Panc1 (cell line): ENCODE measurements around the gene SDCBP2. TPM values are rescaled to one million over a fixed set of nuclear protein-coding genes. Genes with fewer than 3 reads are reported as not detected.

ENCODE experiments used
- ATAC-seq: fragments of 200-7000 bp; cut with Tn5 transposase; 2 replicates; pipeline ENCODE4 v1.9.1; 2020; ENCODE audit warnings: mild to moderate bottlenecking, moderate library complexity
- BruUV-seq: library from RNA; stranded (reverse); fragments of 400-500 nt; replicated peaks from 2 replicates; lab custom pipeline; 2021; lab: Mats Ljungman, UMichigan
- CTCF ChIA-PET: fragments of 300-600 bp; sonication (Branson Sonifier 250); formaldehyde crosslinking; loops from one replicate; lab custom pipeline; 2022; ENCODE audit warnings: antibody characterized with exemption; lab: Charles Lee
- POLR2A ChIA-PET: fragments of 300-600 bp; sonication (Branson Sonifier 250); formaldehyde crosslinking; loops from one replicate; lab custom pipeline; 2022; ENCODE audit warnings: antibody characterized with exemption; lab: Charles Lee
- DNase-seq: peaks from one replicate; pipeline ENCODE4 v3.0.0-alpha.2; 2010; ENCODE audit warnings: low read depth, low spot score
- H3K27ac ChIP-seq: 2 replicates; pipeline ENCODE4 v1.5.1; 2011; ENCODE audit warnings: mild to moderate bottlenecking, low read length, inconsistent platforms
- H3K27me3 ChIP-seq: fragments of 200-500 bp; sonication (Bioruptor generic); 2 replicates; pipeline ENCODE4 v1.6.0; 2014; ENCODE audit warnings: low read length, inconsistent platforms; ENCODE audit not compliant: control insufficient read depth, insufficient read depth
- H3K36me3 ChIP-seq: fragments of 200-500 bp; sonication (Bioruptor generic); 2 replicates; pipeline ENCODE4 v1.5.1; 2014; ENCODE audit warnings: inconsistent platforms, mild to moderate bottlenecking, low read length, moderate library complexity; ENCODE audit not compliant: control insufficient read depth, insufficient read depth
- H3K4me1 ChIP-seq: 2 replicates; pipeline ENCODE4 v1.5.1; 2011; ENCODE audit warnings: inconsistent platforms, mild to moderate bottlenecking, low read length, moderate library complexity; ENCODE audit not compliant: control insufficient read depth, insufficient read depth
- H3K4me3 ChIP-seq, 2 experiments: 2 replicates each; pipeline ENCODE4 v1.5.1; 2011 to 2012; ENCODE audit warnings: low read depth in 2 of 2, low read length in 2 of 2, mild to moderate bottlenecking in 2 of 2, inconsistent platforms in 1 of 2, moderate library complexity in 1 of 2
- H3K9me3 ChIP-seq: fragments of 200-500 bp; sonication (Bioruptor generic); 2 replicates; pipeline ENCODE4 v1.5.1; 2014; ENCODE audit warnings: low read depth, mild to moderate bottlenecking, inconsistent platforms, low read length, moderate library complexity; ENCODE audit not compliant: control insufficient read depth, insufficient read depth
- POLR2AphosphoS5 ChIP-seq: IDR thresholded peaks from 2 replicates; pipeline ENCODE4 v1.6.1; 2012; ENCODE audit warnings: mild to moderate bottlenecking, low read depth, low read length, moderate library complexity
- SIN3A ChIP-seq: IDR thresholded peaks from 2 replicates; pipeline ENCODE4 v1.6.1; 2012; ENCODE audit warnings: low read depth, mild to moderate bottlenecking, low read length, moderate library complexity, borderline replicate concordance; ENCODE audit not compliant: insufficient read depth
- TCF7L2 ChIP-seq: IDR thresholded peaks from 2 replicates; pipeline ENCODE4 v1.6.1; 2011; ENCODE audit warnings: mild to moderate bottlenecking, low read depth, low read length, inconsistent platforms
- in situ Hi-C: cut with HindIII; loops from 2 replicates; pipeline ENCODE4 v1.10.0; 2016; ENCODE audit warnings: low sequenced_read_pairs, low pct_unique_long_range_greater_than_20kb
- intact Hi-C: fragments of 100-400 bp; cut with micrococcal nuclease; formaldehyde crosslinking; loops from one replicate; pipeline ENCODE4 v1.10.0; 2022; ENCODE audit not compliant: unreplicated experiment
- total RNA-seq: library from RNA; stranded (reverse); gene quantifications from one replicate; pipeline ENCODE4 v1.2.1, GENCODE V29; 2021; ENCODE audit not compliant: unreplicated experiment
- TF ChIP-seq, protein P1 (sequence below): fragments of 450-650 bp; IDR thresholded peaks from 2 replicates; pipeline ENCODE4 v1.5.1; 2017; ENCODE audit warnings: mild to moderate bottlenecking
- TF ChIP-seq, protein P2 (sequence below), 2 experiments: IDR thresholded peaks; 2 replicates each; pipeline ENCODE4 v1.6.1; 2011 to 2012; ENCODE audit warnings: low read depth in 2 of 2, control low read depth in 1 of 2, low read length in 1 of 2, mild to moderate bottlenecking in 1 of 2, moderate library complexity in 1 of 2; ENCODE audit not compliant: insufficient read depth in 1 of 2

SDCBP2 gene
- total RNA-seq, 1 experiment from 2014 or later: 1.8 TPM

DNA sequence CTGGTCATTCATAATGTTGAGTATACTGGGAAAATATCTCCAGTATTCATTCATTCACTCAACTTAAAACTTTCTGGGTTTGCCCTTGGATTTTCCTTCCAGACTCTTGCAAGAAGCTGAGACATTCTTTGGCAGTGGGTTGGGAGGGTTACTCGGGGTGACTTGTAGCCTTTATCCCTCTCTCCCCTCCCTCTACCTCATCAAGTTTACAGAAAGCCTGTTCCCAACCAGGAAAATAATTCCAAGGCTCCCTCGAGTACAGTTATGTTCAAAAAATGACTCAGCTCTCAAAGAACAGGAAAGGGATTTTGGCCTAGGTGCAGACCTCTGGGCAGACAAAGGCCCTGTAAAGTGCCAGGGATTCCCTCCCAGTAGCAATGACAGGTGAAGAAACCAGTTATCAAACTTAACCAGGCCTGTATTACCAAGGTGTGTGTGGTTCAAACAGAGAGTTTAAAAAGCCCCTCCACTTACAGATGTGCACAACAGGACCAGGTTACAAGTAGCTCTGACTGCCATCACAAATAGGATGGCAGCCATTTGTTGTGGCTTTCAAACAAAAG is 41.7 kb upstream of the SDCBP2 start:
- no peak for DNase-seq
- intact Hi-C loops: loop anchor here (10.0 kb wide), 1 partner anchor 64 kb away; no protein-coding TSS in a partner anchor
- no peak for ATAC-seq
- CTCF ChIA-PET: no interaction called here
- no peaks in the 10 kb centered on the region for H3K27me3 ChIP-seq
- BruUV-seq: no TSS peak
- H3K36me3 ChIP-seq: peaks cover 21% of the 10 kb centered on the region
- peaks cover 41% of the 10 kb centered on the region for H3K4me1 ChIP-seq
- in situ Hi-C loops: no loop called here
- H3K27ac ChIP-seq: peak overlapping the region; percentile 48; the same call in 1 of the 2 replicates
- no peaks in the 10 kb centered on the region for H3K9me3 ChIP-seq
- H3K4me3 ChIP-seq: no peak overlapping the region
- no peak for TF ChIP-seq SIN3A
- TF ChIP-seq, protein P1, sequence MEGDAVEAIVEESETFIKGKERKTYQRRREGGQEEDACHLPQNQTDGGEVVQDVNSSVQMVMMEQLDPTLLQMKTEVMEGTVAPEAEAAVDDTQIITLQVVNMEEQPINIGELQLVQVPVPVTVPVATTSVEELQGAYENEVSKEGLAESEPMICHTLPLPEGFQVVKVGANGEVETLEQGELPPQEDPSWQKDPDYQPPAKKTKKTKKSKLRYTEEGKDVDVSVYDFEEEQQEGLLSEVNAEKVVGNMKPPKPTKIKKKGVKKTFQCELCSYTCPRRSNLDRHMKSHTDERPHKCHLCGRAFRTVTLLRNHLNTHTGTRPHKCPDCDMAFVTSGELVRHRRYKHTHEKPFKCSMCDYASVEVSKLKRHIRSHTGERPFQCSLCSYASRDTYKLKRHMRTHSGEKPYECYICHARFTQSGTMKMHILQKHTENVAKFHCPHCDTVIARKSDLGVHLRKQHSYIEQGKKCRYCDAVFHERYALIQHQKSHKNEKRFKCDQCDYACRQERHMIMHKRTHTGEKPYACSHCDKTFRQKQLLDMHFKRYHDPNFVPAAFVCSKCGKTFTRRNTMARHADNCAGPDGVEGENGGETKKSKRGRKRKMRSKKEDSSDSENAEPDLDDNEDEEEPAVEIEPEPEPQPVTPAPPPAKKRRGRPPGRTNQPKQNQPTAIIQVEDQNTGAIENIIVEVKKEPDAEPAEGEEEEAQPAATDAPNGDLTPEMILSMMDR: no peak
- TF ChIP-seq, protein P2, sequence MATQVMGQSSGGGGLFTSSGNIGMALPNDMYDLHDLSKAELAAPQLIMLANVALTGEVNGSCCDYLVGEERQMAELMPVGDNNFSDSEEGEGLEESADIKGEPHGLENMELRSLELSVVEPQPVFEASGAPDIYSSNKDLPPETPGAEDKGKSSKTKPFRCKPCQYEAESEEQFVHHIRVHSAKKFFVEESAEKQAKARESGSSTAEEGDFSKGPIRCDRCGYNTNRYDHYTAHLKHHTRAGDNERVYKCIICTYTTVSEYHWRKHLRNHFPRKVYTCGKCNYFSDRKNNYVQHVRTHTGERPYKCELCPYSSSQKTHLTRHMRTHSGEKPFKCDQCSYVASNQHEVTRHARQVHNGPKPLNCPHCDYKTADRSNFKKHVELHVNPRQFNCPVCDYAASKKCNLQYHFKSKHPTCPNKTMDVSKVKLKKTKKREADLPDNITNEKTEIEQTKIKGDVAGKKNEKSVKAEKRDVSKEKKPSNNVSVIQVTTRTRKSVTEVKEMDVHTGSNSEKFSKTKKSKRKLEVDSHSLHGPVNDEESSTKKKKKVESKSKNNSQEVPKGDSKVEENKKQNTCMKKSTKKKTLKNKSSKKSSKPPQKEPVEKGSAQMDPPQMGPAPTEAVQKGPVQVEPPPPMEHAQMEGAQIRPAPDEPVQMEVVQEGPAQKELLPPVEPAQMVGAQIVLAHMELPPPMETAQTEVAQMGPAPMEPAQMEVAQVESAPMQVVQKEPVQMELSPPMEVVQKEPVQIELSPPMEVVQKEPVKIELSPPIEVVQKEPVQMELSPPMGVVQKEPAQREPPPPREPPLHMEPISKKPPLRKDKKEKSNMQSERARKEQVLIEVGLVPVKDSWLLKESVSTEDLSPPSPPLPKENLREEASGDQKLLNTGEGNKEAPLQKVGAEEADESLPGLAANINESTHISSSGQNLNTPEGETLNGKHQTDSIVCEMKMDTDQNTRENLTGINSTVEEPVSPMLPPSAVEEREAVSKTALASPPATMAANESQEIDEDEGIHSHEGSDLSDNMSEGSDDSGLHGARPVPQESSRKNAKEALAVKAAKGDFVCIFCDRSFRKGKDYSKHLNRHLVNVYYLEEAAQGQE (IDR thresholded peaks at IDR 0.05; ENCODE audit: insufficient read depth in 1 of 2, low read depth in 2 of 2, low read length in 1 of 2): no peak
- TF ChIP-seq POLR2AphosphoS5: no peak
- no peak for TF ChIP-seq TCF7L2
- POLR2A ChIA-PET: no interaction called here

DNA sequence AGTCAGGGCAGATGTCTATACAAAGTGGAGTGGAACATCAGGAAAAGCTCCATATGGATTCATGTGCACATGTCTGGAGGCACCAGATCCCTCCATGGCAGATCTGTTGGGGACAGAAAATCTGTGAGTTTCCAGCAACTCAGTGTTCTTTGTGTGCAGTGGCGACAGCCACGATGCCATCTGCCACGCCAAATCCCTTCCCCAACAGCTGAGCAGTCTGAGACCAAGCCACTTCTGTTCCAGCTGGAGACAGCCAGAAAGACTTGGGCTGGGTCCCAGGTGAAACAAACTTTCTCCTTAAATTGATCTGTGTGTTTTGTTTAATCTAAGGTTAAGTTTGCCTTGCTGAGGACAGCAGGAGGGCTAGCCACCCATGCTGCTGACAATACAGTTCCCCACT is 41.0 kb upstream of the SDCBP2 start:
- H3K36me3 ChIP-seq: peaks cover 18% of the 10 kb centered on the region
- peak overlapping the region; percentile 48; the same call in 1 of the 2 replicates for H3K27ac ChIP-seq
- ATAC-seq (no peak), DNase-seq (no peak)
- CTCF ChIA-PET: no interaction called here
- no peaks in the 10 kb centered on the region for H3K27me3 ChIP-seq
- POLR2A ChIA-PET: no interaction called here
- no TSS peak for BruUV-seq
- in situ Hi-C loops: no loop called here
- no peak overlapping the region for H3K4me3 ChIP-seq
- TF ChIP-seq POLR2AphosphoS5 (no peak; the same call in 1 of the 2 replicates), SIN3A (no peak), TCF7L2 (no peak)
- TF ChIP-seq, protein P2 (IDR thresholded peaks at IDR 0.05; ENCODE audit: insufficient read depth in 1 of 2, low read depth in 2 of 2, low read length in 1 of 2): no peak
- TF ChIP-seq, protein P1: no peak
- H3K9me3 ChIP-seq: no peaks in the 10 kb centered on the region
- intact Hi-C loops: loop anchor here (10.0 kb wide), 1 partner anchor 65 kb away; no protein-coding TSS in a partner anchor
- H3K4me1 ChIP-seq: peaks cover 41% of the 10 kb centered on the region
